WTC11 (cell line): ENCODE data around the gene LIPM.

ENCODE experiments used
- CREB1 ChIP-seq: sonication (generic); formaldehyde crosslinking; IDR thresholded peaks from 2 replicates; pipeline ENCODE4 v1.8.0; 2023; ENCODE audit warnings: mild to moderate bottlenecking, missing genetic modification reagents
- CREM ChIP-seq: sonication (generic); formaldehyde crosslinking; IDR thresholded peaks from 2 replicates; pipeline ENCODE4 v1.8.1; 2022; ENCODE audit warnings: mild to moderate bottlenecking, missing genetic modification reagents, moderate library complexity
- SMAD4 ChIP-seq: sonication (generic); formaldehyde crosslinking; IDR thresholded peaks from 2 replicates; pipeline ENCODE4 v1.8.0; 2022; ENCODE audit warnings: mild to moderate bottlenecking, missing genetic modification reagents
- TF ChIP-seq, protein P1 (sequence below): fragments of 200-600 bp; IDR thresholded peaks from 2 replicates; pipeline ENCODE4 v1.8.0; 2022; ENCODE audit warnings: antibody characterized with exemption

GRCh38 chr10:88810196-88810961 lies 7.8 kb downstream of the LIPM start:
- TF ChIP-seq CREB1 (CRISPR knock-in tag) (no peak), CREM (CRISPR knock-in tag) (no peak), SMAD4 (CRISPR knock-in tag) (no peak)
- TF ChIP-seq, protein P1, sequence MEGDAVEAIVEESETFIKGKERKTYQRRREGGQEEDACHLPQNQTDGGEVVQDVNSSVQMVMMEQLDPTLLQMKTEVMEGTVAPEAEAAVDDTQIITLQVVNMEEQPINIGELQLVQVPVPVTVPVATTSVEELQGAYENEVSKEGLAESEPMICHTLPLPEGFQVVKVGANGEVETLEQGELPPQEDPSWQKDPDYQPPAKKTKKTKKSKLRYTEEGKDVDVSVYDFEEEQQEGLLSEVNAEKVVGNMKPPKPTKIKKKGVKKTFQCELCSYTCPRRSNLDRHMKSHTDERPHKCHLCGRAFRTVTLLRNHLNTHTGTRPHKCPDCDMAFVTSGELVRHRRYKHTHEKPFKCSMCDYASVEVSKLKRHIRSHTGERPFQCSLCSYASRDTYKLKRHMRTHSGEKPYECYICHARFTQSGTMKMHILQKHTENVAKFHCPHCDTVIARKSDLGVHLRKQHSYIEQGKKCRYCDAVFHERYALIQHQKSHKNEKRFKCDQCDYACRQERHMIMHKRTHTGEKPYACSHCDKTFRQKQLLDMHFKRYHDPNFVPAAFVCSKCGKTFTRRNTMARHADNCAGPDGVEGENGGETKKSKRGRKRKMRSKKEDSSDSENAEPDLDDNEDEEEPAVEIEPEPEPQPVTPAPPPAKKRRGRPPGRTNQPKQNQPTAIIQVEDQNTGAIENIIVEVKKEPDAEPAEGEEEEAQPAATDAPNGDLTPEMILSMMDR = peak; percentile 41; the same call in 1 of the 2 replicates
